PFSK-1 (cell line): ENCODE data around the gene BPIFB3.

Experiments
- FOXP2 ChIP-seq: optimal IDR thresholded peaks from 2 replicates; pipeline ENCODE3; 2011; ENCODE audit warnings: borderline replicate concordance, control low read depth, inconsistent platforms; ENCODE audit not compliant: insufficient read depth; ENCODE audit errors: extremely low read length, extremely low read depth
- POLR2AphosphoS5 ChIP-seq: IDR thresholded peaks from 2 replicates; pipeline ENCODE4 v1.6.1; 2012; ENCODE audit warnings: low read depth, mild to moderate bottlenecking, control low read depth, low read length, moderate library complexity
- SIN3A ChIP-seq: IDR thresholded peaks from 2 replicates; pipeline ENCODE4 v1.6.1; 2012; ENCODE audit warnings: mild to moderate bottlenecking, low read length, moderate library complexity, borderline replicate concordance; ENCODE audit not compliant: insufficient read depth
- TAF1 ChIP-seq: IDR thresholded peaks from 2 replicates; pipeline ENCODE4 v1.6.1; 2012; ENCODE audit warnings: low read length, control low read depth, borderline replicate concordance; ENCODE audit not compliant: insufficient read depth
- TF ChIP-seq, protein P1 (sequence below), 2 experiments: IDR thresholded peaks; 2 replicates each; pipeline versions ENCODE4 v1.6.1 to v1.8.0; 2011 to 2012; ENCODE audit warnings: low read depth in 2 of 2, low read length in 2 of 2, control low read depth in 1 of 2, inconsistent platforms in 1 of 2, mild to moderate bottlenecking in 1 of 2, moderate library complexity in 1 of 2; ENCODE audit not compliant: insufficient read depth in 1 of 2

The BPIFB3 gene

DNA sequence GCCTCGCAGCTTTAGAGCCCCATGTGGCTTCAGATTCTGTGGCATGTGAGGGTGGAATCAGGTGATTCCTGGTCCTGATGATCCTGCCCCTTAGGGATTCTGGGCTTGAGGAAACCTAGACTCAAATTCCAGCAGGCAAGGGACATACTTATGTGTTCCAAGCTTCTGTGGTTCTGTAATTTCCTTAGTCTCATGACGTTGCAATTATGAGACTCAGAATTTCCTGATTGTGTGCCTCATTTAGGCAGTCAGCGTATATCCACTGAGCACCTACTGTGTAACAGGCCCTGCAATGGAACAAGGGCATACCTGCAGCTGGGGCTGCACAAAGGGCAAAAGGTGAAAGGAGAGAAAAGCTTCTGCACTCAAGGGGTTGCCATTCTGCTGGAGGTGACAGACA is 14.1 kb downstream of the BPIFB3 start:
- no peak for TF ChIP-seq POLR2AphosphoS5
- TF ChIP-seq, protein P1, sequence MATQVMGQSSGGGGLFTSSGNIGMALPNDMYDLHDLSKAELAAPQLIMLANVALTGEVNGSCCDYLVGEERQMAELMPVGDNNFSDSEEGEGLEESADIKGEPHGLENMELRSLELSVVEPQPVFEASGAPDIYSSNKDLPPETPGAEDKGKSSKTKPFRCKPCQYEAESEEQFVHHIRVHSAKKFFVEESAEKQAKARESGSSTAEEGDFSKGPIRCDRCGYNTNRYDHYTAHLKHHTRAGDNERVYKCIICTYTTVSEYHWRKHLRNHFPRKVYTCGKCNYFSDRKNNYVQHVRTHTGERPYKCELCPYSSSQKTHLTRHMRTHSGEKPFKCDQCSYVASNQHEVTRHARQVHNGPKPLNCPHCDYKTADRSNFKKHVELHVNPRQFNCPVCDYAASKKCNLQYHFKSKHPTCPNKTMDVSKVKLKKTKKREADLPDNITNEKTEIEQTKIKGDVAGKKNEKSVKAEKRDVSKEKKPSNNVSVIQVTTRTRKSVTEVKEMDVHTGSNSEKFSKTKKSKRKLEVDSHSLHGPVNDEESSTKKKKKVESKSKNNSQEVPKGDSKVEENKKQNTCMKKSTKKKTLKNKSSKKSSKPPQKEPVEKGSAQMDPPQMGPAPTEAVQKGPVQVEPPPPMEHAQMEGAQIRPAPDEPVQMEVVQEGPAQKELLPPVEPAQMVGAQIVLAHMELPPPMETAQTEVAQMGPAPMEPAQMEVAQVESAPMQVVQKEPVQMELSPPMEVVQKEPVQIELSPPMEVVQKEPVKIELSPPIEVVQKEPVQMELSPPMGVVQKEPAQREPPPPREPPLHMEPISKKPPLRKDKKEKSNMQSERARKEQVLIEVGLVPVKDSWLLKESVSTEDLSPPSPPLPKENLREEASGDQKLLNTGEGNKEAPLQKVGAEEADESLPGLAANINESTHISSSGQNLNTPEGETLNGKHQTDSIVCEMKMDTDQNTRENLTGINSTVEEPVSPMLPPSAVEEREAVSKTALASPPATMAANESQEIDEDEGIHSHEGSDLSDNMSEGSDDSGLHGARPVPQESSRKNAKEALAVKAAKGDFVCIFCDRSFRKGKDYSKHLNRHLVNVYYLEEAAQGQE (IDR thresholded peaks at IDR 0.05; ENCODE audit: insufficient read depth in 1 of 2, low read depth in 2 of 2, low read length in 2 of 2), result no peak
- TF ChIP-seq SIN3A, result no peak
- TF ChIP-seq TAF1, result no peak
- TF ChIP-seq FOXP2, result no peak

DNA sequence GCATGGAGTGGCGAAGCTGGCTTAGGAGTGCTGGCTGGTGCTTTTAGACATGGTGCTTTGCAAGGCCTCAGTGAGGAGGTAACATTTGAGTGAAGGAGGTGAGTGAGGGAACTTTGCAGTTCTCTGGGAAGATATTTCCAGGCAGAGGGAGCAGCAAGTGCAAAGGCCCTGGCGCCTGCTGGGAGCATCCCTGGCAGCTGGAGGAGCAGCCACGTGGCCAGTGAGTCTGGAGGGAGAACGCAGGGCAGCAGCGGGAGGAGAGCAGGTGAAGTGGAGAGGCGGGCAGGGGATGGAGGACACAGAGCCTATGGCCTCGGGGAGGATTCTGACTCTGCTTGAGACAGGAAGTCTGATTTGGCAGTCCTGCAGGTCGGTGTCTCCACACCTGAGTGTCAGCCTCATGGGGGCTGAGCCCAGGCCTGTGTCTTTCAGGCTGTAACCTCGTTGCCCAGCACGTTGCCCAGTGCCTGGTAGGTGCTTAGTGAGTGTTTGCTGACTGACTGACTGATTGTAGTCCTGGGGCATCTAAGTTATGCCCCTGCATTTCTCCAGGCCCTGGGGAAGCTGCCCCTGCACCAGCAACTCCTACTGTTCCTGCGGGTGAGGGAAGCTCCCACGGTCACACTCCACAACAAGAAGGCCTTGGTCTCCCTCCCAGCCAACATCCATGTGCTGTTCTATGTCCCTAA is 14.7 kb downstream of the BPIFB3 start:
- TF ChIP-seq, protein P1 (IDR thresholded peaks at IDR 0.05; ENCODE audit: insufficient read depth in 1 of 2, low read depth in 2 of 2, low read length in 2 of 2), result no peak
- TF ChIP-seq TAF1 (no peak), SIN3A (no peak), FOXP2 (no peak), POLR2AphosphoS5 (no peak)

DNA sequence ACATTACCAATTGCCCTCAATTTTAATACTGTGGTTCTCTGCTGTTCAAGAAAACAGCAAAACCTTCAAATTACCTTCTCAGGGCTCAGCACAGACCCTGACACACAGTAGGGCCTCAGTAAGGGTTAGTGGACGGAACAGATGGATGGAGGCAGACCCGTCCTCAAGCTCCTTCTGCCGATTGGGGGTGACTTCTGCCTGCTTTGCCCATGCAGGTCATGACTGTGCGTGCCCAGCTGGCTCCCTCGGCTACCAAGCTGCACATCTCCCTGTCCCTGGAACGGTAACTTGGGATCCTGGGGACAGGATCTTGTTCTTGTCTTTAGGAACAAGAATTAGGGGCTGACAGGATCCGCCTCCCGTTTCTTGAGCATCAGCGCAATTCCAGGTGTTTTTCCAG is 16.0 kb downstream of the BPIFB3 start:
- TF ChIP-seq SIN3A, result no peak

DNA sequence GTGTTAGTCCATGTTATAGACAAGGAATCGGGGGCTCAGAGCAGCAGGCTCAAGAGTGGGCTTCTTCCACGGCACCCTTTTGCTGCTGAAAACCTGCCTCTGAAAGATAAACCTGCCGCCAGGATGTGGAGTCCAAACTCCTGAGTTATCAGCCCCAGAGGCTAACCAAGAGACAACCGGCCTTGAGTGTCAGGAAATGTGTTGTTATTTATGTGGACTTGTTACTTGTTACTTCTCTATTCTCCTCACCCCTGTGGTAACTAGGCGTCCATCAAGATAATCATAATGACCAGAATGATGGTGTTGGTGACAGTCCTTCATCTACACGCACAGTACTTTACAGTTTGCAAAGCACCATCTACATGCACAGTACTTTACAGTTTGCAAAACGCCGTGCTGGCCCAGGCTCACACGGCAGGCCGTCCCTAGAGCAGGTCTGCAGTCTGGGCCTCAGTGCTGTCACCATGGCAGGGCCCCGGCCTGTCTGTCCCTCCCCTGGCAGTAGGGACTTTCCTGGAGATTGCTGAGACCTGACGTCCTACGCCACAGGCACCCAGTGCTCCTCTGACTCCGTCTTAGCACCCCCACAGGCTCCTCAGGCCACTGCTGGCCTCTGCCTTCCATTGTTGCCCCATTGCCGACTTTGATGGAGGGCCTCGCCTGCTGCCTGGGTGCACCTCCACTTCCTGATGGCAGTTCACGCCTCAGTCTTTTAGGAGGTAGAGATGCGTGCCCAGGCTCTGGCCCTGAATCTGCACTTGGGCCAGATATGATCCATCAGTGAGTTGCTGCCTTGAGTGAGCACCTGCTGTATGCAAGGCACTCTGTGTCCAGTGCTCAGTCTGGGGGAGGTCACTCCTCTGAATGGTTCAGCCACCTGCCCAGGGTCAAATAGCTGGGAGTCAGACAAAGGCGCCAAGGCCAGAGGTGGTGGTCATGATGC is 16.7 kb downstream of the BPIFB3 start:
- TF ChIP-seq TAF1 (no peak), POLR2AphosphoS5 (no peak), SIN3A (no peak), FOXP2 (no peak)
- TF ChIP-seq, protein P1 (IDR thresholded peaks at IDR 0.05; ENCODE audit: insufficient read depth in 1 of 2, low read depth in 2 of 2, low read length in 2 of 2), result no peak

DNA sequence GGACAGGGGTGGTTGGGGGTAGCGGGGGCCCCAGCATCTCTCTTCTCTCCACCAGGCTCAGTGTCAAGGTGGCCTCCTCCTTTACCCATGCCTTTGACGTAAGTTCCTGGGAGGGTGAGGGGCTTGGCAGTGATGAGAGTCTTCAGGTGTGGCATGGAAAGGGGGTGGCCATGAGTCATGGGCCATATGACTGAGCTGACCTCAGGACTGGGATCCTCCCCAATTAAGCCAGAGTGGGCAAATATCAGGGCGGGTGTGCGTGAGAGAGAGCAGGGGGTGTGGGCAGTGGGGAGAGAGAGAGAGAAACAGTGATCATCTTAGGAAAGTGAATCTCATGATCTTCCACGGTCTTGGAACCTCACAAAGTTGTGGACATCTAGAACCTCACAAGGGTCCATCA is 17.5 kb downstream of the BPIFB3 start:
- TF ChIP-seq TAF1 (no peak), FOXP2 (no peak), SIN3A (no peak), POLR2AphosphoS5 (no peak)
- TF ChIP-seq, protein P1 (IDR thresholded peaks at IDR 0.05; ENCODE audit: insufficient read depth in 1 of 2, low read depth in 2 of 2, low read length in 2 of 2), result no peak
